H9 (cell line): ENCODE data around the gene C21orf58. TPM values are rescaled to one million over a fixed set of nuclear protein-coding genes. Genes with fewer than 3 reads are reported as not detected.
A peak's percentile ranks its signal among the peaks of the same experiment; 100 is the strongest.

Experiments used
- DNase-seq: peaks from one replicate; pipeline ENCODE4 v3.0.0-alpha.2; 2017
- H2AFZ ChIP-seq: one replicate; pipeline ENCODE4 v1.6.1; 2013; ENCODE audit warnings: mild to moderate bottlenecking, low read length, control low read depth, moderate library complexity
- H2AK5ac ChIP-seq: 2 replicates; pipeline ENCODE4 v1.6.1; 2013; ENCODE audit warnings: low read length, control low read depth, mixed read lengths; ENCODE audit not compliant: insufficient read length
- H2BK120ac ChIP-seq: one replicate; pipeline ENCODE4 v1.6.1; 2013; ENCODE audit warnings: low read depth, mild to moderate bottlenecking, low read length, control low read depth, inconsistent platforms; ENCODE audit not compliant: poor library complexity, severe bottlenecking
- H2BK12ac ChIP-seq: 2 replicates; pipeline ENCODE4 v1.6.1; 2013; ENCODE audit warnings: low read length, control low read depth, mixed read lengths, low read depth; ENCODE audit not compliant: insufficient read length
- H2BK15ac ChIP-seq: 2 replicates; pipeline ENCODE4 v1.6.1; 2013; ENCODE audit warnings: low read depth, low read length, control low read depth
- H2BK20ac ChIP-seq: one replicate; pipeline ENCODE4 v1.6.1; 2013; ENCODE audit warnings: low read depth, mild to moderate bottlenecking, low read length, control low read depth, inconsistent platforms; ENCODE audit not compliant: poor library complexity, severe bottlenecking
- H2BK5ac ChIP-seq: 2 replicates; pipeline ENCODE4 v1.6.1; 2013; ENCODE audit warnings: low read length, control low read depth, mixed read lengths; ENCODE audit not compliant: insufficient read length
- H3K14ac ChIP-seq: 2 replicates; pipeline ENCODE4 v1.6.1; 2013; ENCODE audit warnings: low read length, control low read depth; ENCODE audit not compliant: insufficient read depth
- H3K18ac ChIP-seq: 2 replicates; pipeline ENCODE4 v1.6.1; 2013; ENCODE audit warnings: low read depth, mild to moderate bottlenecking, mixed read lengths, low read length, control low read depth; ENCODE audit not compliant: insufficient read length
- H3K23ac ChIP-seq: 2 replicates; pipeline ENCODE4 v1.6.1; 2013; ENCODE audit warnings: low read length, control low read depth, mixed read lengths, low read depth; ENCODE audit not compliant: insufficient read length
- H3K23me2 ChIP-seq: 2 replicates; pipeline ENCODE4 v1.6.1; 2013; ENCODE audit warnings: low read depth, mild to moderate bottlenecking, mixed read lengths, low read length, control low read depth; ENCODE audit not compliant: insufficient read length, poor library complexity, severe bottlenecking
- H3K27ac ChIP-seq: 2 replicates; pipeline ENCODE4 v1.5.1; 2013; ENCODE audit warnings: low read length, control low read depth, mixed read lengths, low read depth; ENCODE audit not compliant: insufficient read length
- H3K27me3 ChIP-seq: 2 replicates; pipeline ENCODE4 v1.6.1; 2013; ENCODE audit warnings: low read length, control low read depth, inconsistent platforms; ENCODE audit not compliant: insufficient read depth
- H3K4ac ChIP-seq: 2 replicates; pipeline ENCODE4 v1.6.1; 2013; ENCODE audit warnings: low read depth, mild to moderate bottlenecking, control low read depth, inconsistent platforms, low read length, moderate library complexity
- H3K4me1 ChIP-seq: 2 replicates; pipeline ENCODE4 v1.6.1; 2013; ENCODE audit warnings: low read length, control low read depth, inconsistent platforms; ENCODE audit not compliant: insufficient read depth
- H3K4me2 ChIP-seq: 2 replicates; pipeline ENCODE4 v1.6.1; 2013; ENCODE audit warnings: low read length, control low read depth, mixed read lengths; ENCODE audit not compliant: insufficient read length, insufficient read depth
- H3K56ac ChIP-seq: 2 replicates; pipeline ENCODE4 v1.6.1; 2013; ENCODE audit warnings: low read depth, mild to moderate bottlenecking, mixed read lengths, low read length, control low read depth; ENCODE audit not compliant: insufficient read length
- H3K79me1 ChIP-seq: 2 replicates; pipeline ENCODE4 v1.6.1; 2013; ENCODE audit warnings: low read depth, mild to moderate bottlenecking, moderate library complexity, low read length, control low read depth, inconsistent platforms; ENCODE audit not compliant: insufficient read depth, poor library complexity, severe bottlenecking
- H3K79me2 ChIP-seq: 2 replicates; pipeline ENCODE4 v1.6.1; 2013; ENCODE audit warnings: low read length, control low read depth, inconsistent platforms; ENCODE audit not compliant: insufficient read depth
- H3K9ac ChIP-seq: 2 replicates; pipeline ENCODE4 v1.6.1; 2013; ENCODE audit warnings: low read length, control low read depth, mixed read lengths; ENCODE audit not compliant: insufficient read length; ENCODE audit errors: extremely low read depth
- H3K9me3 ChIP-seq: one replicate; pipeline ENCODE4 v1.6.1; 2013; ENCODE audit warnings: low read depth, low read length, inconsistent platforms; ENCODE audit not compliant: control insufficient read depth
- H3T11ph ChIP-seq: one replicate; pipeline ENCODE4 v1.6.1; 2013; ENCODE audit warnings: mild to moderate bottlenecking, low read length, control low read depth, inconsistent platforms
- H4K20me1 ChIP-seq: one replicate; pipeline ENCODE4 v1.6.1; 2013; ENCODE audit not compliant: control insufficient read depth, insufficient read length, insufficient read depth
- H4K5ac ChIP-seq: 2 replicates; pipeline ENCODE4 v1.6.1; 2013; ENCODE audit warnings: low read depth, mild to moderate bottlenecking, mixed read lengths, low read length, control low read depth; ENCODE audit not compliant: insufficient read length
- H4K8ac ChIP-seq: replicated peaks from 2 replicates; pipeline ENCODE4 v1.6.1; 2013; ENCODE audit warnings: low read length, control low read depth, mixed read lengths, low read depth; ENCODE audit not compliant: insufficient read length
- H4K91ac ChIP-seq: 2 replicates; pipeline ENCODE4 v1.6.1; 2013; ENCODE audit warnings: low read depth, mild to moderate bottlenecking, moderate library complexity, mixed read lengths, low read length, control low read depth; ENCODE audit not compliant: insufficient read length
- H3K27ac Mint-ChIP-seq, 3 experiments: 2 replicates in 2 of 3; 3 replicates in 1 of 3; pipeline ENCODE4 v1.8.0; 2020 to 2021; ENCODE audit warnings: mixed read lengths in 3 of 3, mild to moderate bottlenecking in 1 of 3, moderate library complexity in 1 of 3
- H3K27me3 Mint-ChIP-seq: 2 replicates; pipeline ENCODE4 v1.8.0; 2021; ENCODE audit warnings: low read depth, mild to moderate bottlenecking, moderate library complexity, mixed read lengths
- H3K36me3 Mint-ChIP-seq, 3 experiments: 2 replicates in 2 of 3; 3 replicates in 1 of 3; pipeline ENCODE4 v1.8.0; 2020 to 2021; ENCODE audit warnings: low read depth in 3 of 3, mixed read lengths in 3 of 3; ENCODE audit not compliant: insufficient read depth in 1 of 3
- H3K4me1 Mint-ChIP-seq, 2 experiments: 2 replicates each; pipeline ENCODE4 v1.8.0; 2020; ENCODE audit warnings: mixed read lengths in 2 of 2
- H3K4me3 Mint-ChIP-seq, 2 experiments: 2 replicates in 1 of 2; 3 replicates in 1 of 2; pipeline ENCODE4 v1.8.0; 2020 to 2021; ENCODE audit warnings: mild to moderate bottlenecking in 2 of 2, mixed read lengths in 2 of 2, moderate library complexity in 1 of 2
- H3K9me3 Mint-ChIP-seq, 2 experiments: 2 replicates in 1 of 2; 3 replicates in 1 of 2; pipeline ENCODE4 v1.8.0; 2020; ENCODE audit warnings: mild to moderate bottlenecking in 2 of 2, mixed read lengths in 2 of 2, moderate library complexity in 1 of 2
- CTCF ChIP-seq: fragments of 200-600 bp; sonication (generic); conservative IDR thresholded peaks from 3 replicates; pipeline ENCODE4 v1.8.0; 2021; ENCODE audit warnings: antibody characterized with exemption, mild to moderate bottlenecking
- WGBS: extraction: QIAGEN DNeasy Blood & Tissue Kit; methylation state at CpG from one replicate; pipeline ENCODE4 v1.1.7; 2013; ENCODE audit warnings: missing lambda C conversion rate, low lambda C conversion rate, mixed read lengths; ENCODE audit not compliant: insufficient read length; ENCODE audit errors: extremely low coverage; 5-methylcytosine and 5-hydroxymethylcytosine counted together
- total RNA-seq: library from RNA; stranded (reverse); gene quantifications from 2 replicates; pipeline ENCODE4 v1.2.1, GENCODE V29; 2021

Gene C21orf58
- total RNA-seq, 1 experiment from 2014 or later, result 17.2 TPM

GRCh38 chr21:46369520-46370235, 46.0 kb upstream of the C21orf58 start:
- DNase-seq, result no peak
- no peak overlapping the region for H4K91ac ChIP-seq
- Mint-ChIP-seq H3K9me3 (peaks cover 0 to 7% of the 10 kb centered on the region in 2 experiments; a peak in 2 of 5 replicates), H3K4me1 (no peaks in the 10 kb centered on the region), H3K36me3 (peaks cover 43 to 57% (median 54%) of the 10 kb centered on the region in 3 experiments), H3K27ac (peak overlapping the region in 1 of 3 experiments; percentile 68; a peak in 2 of 7 replicates), H3K27me3 (no peaks in the 10 kb centered on the region), H3K4me3 (no peak overlapping the region)
- H2BK12ac ChIP-seq, result no peak overlapping the region
- no peaks in the 10 kb centered on the region for H3K4me1 ChIP-seq
- no peak overlapping the region for H2BK15ac ChIP-seq
- H3K9ac ChIP-seq, result no peak overlapping the region
- peaks cover 5% of the 10 kb centered on the region for H4K20me1 ChIP-seq
- WGBS, result no CpG with 5 or more reads among the region's 20 CpGs
- H2AFZ ChIP-seq, result no peak overlapping the region
- no peak overlapping the region for H3K18ac ChIP-seq
- no peak overlapping the region for H3K4me2 ChIP-seq
- no peak overlapping the region for H3K27ac ChIP-seq
- H3K56ac ChIP-seq, result no peak overlapping the region
- H3K23me2 ChIP-seq, result no peaks in the 10 kb centered on the region
- H2BK20ac ChIP-seq, result no peak overlapping the region
- H2BK5ac ChIP-seq, result no peak overlapping the region
- no peak overlapping the region for H2BK120ac ChIP-seq
- no peak overlapping the region for H3K14ac ChIP-seq
- H4K8ac ChIP-seq, result no peak overlapping the region
- H3K9me3 ChIP-seq, result no peaks in the 10 kb centered on the region
- H3K27me3 ChIP-seq, result no peaks in the 10 kb centered on the region
- H3T11ph ChIP-seq, result no peak overlapping the region
- H3K79me2 ChIP-seq, result peaks cover 7% of the 10 kb centered on the region; the same call in 1 of the 2 replicates
- H4K5ac ChIP-seq, result no peak overlapping the region
- H3K79me1 ChIP-seq, result no peaks in the 10 kb centered on the region
- H2AK5ac ChIP-seq, result no peak overlapping the region
- no peak overlapping the region for H3K23ac ChIP-seq
- no peak for TF ChIP-seq CTCF
- H3K4ac ChIP-seq, result no peak overlapping the region
